Osteocyte (in vitro differentiated cells): Measurements from ENCODE around the gene ANKRD30A. TPM values are rescaled to one million over a fixed set of nuclear protein-coding genes. Genes with fewer than 3 reads are reported as not detected.

ENCODE experiments used
- DNase-seq: peaks from one replicate; pipeline ENCODE4 v3.0.0; 2021; ENCODE audit warnings: mixed read lengths; ENCODE audit not compliant: unreplicated experiment; ENCODE audit errors: extremely low spot score
- H3K27ac Mint-ChIP-seq: one replicate; pipeline ENCODE4 v1.8.0; 2021; ENCODE audit warnings: mild to moderate bottlenecking, mixed read lengths; ENCODE audit not compliant: unreplicated experiment
- H3K27me3 Mint-ChIP-seq: one replicate; pipeline ENCODE4 v1.8.0; 2021; ENCODE audit warnings: mixed read lengths; ENCODE audit not compliant: unreplicated experiment
- H3K36me3 Mint-ChIP-seq: one replicate; pipeline ENCODE4 v1.8.0; 2021; ENCODE audit warnings: mixed read lengths; ENCODE audit not compliant: unreplicated experiment
- H3K4me1 Mint-ChIP-seq: one replicate; pipeline ENCODE4 v1.8.0; 2021; ENCODE audit warnings: mixed read lengths; ENCODE audit not compliant: unreplicated experiment
- H3K4me3 Mint-ChIP-seq: one replicate; pipeline ENCODE4 v1.8.0; 2021; ENCODE audit warnings: mild to moderate bottlenecking, moderate library complexity, mixed read lengths; ENCODE audit not compliant: unreplicated experiment
- H3K9me3 Mint-ChIP-seq: one replicate; pipeline ENCODE4 v1.8.0; 2021; ENCODE audit warnings: mixed read lengths; ENCODE audit not compliant: unreplicated experiment
- CTCF ChIP-seq: fragments of 200-600 bp; sonication (generic); IDR thresholded peaks from 2 replicates; pipeline ENCODE4 v1.5.0; 2021; ENCODE audit warnings: antibody characterized with exemption, mild to moderate bottlenecking, moderate library complexity
- total RNA-seq: library from RNA; stranded (reverse); gene quantifications from 2 replicates; pipeline ENCODE4 v1.2.1, GENCODE V29; 2021

ANKRD30A gene
- total RNA-seq, 1 donor from 2014 or later, result not detected

DNA sequence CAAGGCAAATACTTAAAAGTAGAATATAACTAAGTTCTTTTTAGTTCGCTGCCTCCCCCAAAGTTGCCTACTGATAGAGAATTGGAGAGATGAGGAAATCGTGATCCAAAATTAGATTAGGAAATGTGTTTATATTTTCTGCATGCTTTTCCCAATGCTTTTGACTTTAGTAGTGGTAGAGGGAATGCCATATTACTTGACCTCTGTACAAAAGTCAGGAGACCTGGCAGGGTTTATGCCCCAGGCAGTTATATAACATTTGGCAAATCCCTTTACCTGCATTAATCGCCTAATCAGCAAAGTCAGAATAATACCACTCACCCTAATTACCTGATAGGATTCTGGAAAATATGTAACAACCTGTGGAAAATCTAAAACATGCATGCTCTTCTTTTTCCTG lies 142.9 kb downstream of the ANKRD30A start:
- no peak for DNase-seq
- no peak overlapping the region for H3K4me3 Mint-ChIP-seq
- H3K27ac Mint-ChIP-seq, result no peak overlapping the region
- no peaks in the 10 kb centered on the region for H3K4me1 Mint-ChIP-seq
- no peaks in the 10 kb centered on the region for H3K36me3 Mint-ChIP-seq
- TF ChIP-seq CTCF, result no peak
- H3K27me3 Mint-ChIP-seq, result no peaks in the 10 kb centered on the region
- H3K9me3 Mint-ChIP-seq, result peaks cover 29% of the 10 kb centered on the region

DNA sequence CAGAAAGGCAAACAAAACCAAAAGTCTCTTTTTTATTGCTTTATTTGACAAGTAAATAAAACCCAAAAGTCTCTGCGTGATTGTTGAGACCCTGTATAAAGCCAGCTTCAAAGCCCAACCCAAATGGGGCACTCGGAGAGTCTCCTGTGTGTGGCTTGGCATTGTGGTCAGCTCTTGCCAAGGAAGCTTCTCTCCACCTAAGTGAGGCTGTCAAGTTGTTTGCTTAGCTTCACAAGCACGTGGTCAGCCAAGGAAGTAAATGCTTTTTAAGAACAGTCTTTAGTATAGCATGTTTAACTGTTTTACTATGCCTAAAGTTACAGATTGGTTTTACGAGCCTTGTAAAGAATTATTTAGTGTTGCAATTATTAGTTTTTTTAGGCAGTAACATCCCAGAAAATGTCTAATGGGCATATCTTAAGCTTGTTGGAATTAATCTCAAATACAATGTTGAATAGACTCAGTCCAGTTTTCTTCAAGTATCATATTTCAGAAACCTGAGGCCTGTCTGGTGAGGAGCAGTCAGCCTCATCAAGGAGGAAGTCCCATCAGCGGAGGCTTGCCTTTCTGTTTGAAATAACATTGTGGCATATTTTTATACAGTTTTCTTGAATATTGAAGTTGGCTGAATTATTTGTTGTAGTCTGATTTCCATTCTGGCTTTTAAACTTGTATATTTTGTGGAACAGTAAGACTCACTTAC lies 144.3 kb downstream of the ANKRD30A start:
- H3K27ac Mint-ChIP-seq, result no peak overlapping the region
- no peaks in the 10 kb centered on the region for H3K27me3 Mint-ChIP-seq
- H3K4me3 Mint-ChIP-seq, result no peak overlapping the region
- H3K9me3 Mint-ChIP-seq, result peaks cover 30% of the 10 kb centered on the region
- H3K4me1 Mint-ChIP-seq, result no peaks in the 10 kb centered on the region
- no peaks in the 10 kb centered on the region for H3K36me3 Mint-ChIP-seq
- DNase-seq, result no peak
- no peak for TF ChIP-seq CTCF

GRCh38 chr10:37275216-37275777 lies 149.9 kb downstream of the ANKRD30A start:
- H3K27me3 Mint-ChIP-seq, result no peaks in the 10 kb centered on the region
- H3K4me3 Mint-ChIP-seq, result no peak overlapping the region
- H3K4me1 Mint-ChIP-seq, result no peaks in the 10 kb centered on the region
- H3K9me3 Mint-ChIP-seq, result peaks cover 43% of the 10 kb centered on the region
- H3K27ac Mint-ChIP-seq, result no peak overlapping the region
- no peak for DNase-seq
- no peak for TF ChIP-seq CTCF
- H3K36me3 Mint-ChIP-seq, result no peaks in the 10 kb centered on the region

GRCh38 chr10:37285063-37285462 lies 159.7 kb downstream of the ANKRD30A start:
- no peaks in the 10 kb centered on the region for H3K27me3 Mint-ChIP-seq
- no peak for TF ChIP-seq CTCF
- H3K4me3 Mint-ChIP-seq, result no peak overlapping the region
- no peaks in the 10 kb centered on the region for H3K36me3 Mint-ChIP-seq
- H3K27ac Mint-ChIP-seq, result no peak overlapping the region
- no peak for DNase-seq
- H3K9me3 Mint-ChIP-seq, result peaks cover 39% of the 10 kb centered on the region
- H3K4me1 Mint-ChIP-seq, result no peaks in the 10 kb centered on the region

- Mint-ChIP-seq H3K36me3 (no peaks in the 10 kb centered on the region), H3K27ac (no peak overlapping the region), H3K4me3 (no peak overlapping the region), H3K9me3 (peaks cover 51% of the 10 kb centered on the region), H3K4me1 (no peaks in the 10 kb centered on the region), H3K27me3 (no peaks in the 10 kb centered on the region)
- no peak for TF ChIP-seq CTCF
- no peak for DNase-seq
These were observed 164.6 kb downstream of the ANKRD30A start for GRCh38 chr10:37289833-37290464.
